ENCODE results near the gene CLCN7.

CLCN7 gene

DNA sequence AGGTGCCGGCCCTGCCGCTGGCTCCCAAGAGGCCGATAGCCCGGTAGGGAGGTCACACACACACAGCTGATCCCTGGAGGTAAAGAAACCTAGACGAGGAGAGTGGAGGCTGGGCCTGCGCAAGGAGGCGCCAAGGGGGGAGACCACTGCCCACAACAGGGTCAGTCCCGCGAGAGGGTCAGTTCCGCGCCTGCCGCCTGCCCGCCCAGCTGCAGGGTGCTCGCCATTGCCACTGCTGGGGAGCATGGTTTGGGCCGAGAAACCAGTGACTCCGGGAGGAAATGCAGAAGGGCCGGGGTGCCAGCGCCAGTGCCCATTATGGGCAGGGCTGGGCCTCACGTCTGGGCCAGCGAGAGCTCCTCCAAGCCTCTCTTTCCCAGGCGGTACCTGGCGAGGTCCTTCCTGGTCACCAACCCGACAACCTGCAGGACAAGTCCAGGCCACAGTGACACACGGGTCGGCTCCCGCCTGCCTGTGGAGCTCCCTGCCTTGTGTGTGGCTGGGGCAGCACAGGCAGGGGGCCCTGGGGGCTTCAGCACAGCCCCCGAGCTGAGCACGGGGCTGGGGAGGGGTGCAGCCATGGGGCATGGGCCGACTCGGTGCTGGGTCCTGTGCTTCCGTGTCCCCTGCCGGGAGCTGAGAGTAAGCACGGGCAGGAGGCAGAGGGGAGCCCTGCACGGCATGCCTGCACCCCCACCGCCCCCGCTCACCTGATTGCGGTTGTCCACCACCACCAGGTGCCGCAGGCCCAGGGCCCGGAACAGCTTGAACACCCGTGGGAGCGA is 28.3 kb downstream of the CLCN7 start:
- in situ Hi-C loops (cut with HindIII; ENCODE audit: low pct_ligation_motif_present, low sequenced_read_pairs), result no loop called here
- no peak for TF ChIP-seq CTCF (IDR thresholded peaks at IDR 0.05; ENCODE audit: low read depth, low read length, missing control alignments)
- no peak for DNase-seq
- H3K36me3 ChIP-seq (replicated peaks), result peaks cover 25% of the 10 kb centered on the region
- no peaks in the 10 kb centered on the region for H3K27me3 ChIP-seq (replicated peaks)
- H3K4me3 ChIP-seq (ENCODE audit: low read depth, low read length), result no peak overlapping the region
- no peak overlapping the region for H3K27ac ChIP-seq

DNA sequence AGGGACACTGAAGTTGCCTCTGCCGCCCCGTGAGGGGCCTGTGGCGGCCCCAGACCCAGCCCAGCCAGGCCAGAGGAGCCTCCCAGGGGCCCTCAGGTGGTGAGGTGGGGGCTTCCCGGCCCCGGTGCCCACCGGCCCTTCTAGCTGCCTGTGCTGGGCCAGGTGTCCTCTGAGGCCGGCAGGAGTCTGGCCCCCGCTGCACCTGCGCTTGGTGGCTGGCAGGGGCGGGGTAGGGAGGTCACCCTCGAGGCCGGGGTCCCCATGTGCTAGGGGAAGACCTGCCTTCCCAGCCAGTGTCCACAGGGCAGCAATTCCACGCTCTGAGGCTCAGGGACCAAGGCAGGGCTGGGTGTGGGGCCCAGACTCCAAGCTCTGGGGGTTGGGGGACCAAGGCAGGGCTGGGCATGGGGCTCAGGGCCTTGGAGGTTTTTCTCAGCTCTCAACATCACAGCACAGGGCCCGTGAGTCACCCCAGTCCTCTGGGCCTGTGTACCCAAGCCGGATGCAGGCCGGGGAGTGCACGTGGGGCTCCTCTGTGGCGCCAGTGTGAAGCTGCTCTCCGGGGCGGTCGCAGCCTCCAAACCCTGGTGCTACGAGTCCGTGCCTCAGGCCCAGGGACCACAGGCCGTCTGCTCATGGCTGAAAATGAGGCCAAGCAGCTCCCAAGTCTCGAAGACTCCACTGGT is 29.2 kb downstream of the CLCN7 start:
- H3K27me3 ChIP-seq (replicated peaks), result no peaks in the 10 kb centered on the region
- peaks cover 16% of the 10 kb centered on the region for H3K36me3 ChIP-seq (replicated peaks)
- in situ Hi-C loops (cut with HindIII; ENCODE audit: low pct_ligation_motif_present, low sequenced_read_pairs), result no loop called here
- no peak overlapping the region for H3K27ac ChIP-seq
- no peak for TF ChIP-seq CTCF (IDR thresholded peaks at IDR 0.05; ENCODE audit: low read depth, low read length, missing control alignments)
- DNase-seq, result no peak
- H3K4me3 ChIP-seq (ENCODE audit: low read depth, low read length), result no peak overlapping the region

- in situ Hi-C loops (cut with HindIII; ENCODE audit: low pct_ligation_motif_present, low sequenced_read_pairs), result no loop called here
- Histone ChIP-seq H3K4me3 (ENCODE audit: low read depth, low read length) (no peak overlapping the region), H3K36me3 (replicated peaks) (peaks cover 15% of the 10 kb centered on the region), H3K27ac (no peak overlapping the region), H3K27me3 (replicated peaks) (no peaks in the 10 kb centered on the region)
- no peak for DNase-seq
- no peak for TF ChIP-seq CTCF (IDR thresholded peaks at IDR 0.05; ENCODE audit: low read depth, low read length, missing control alignments)
Measured at GRCh38 chr16:1444730-1445517, 29.9 kb downstream of the CLCN7 start.

DNA sequence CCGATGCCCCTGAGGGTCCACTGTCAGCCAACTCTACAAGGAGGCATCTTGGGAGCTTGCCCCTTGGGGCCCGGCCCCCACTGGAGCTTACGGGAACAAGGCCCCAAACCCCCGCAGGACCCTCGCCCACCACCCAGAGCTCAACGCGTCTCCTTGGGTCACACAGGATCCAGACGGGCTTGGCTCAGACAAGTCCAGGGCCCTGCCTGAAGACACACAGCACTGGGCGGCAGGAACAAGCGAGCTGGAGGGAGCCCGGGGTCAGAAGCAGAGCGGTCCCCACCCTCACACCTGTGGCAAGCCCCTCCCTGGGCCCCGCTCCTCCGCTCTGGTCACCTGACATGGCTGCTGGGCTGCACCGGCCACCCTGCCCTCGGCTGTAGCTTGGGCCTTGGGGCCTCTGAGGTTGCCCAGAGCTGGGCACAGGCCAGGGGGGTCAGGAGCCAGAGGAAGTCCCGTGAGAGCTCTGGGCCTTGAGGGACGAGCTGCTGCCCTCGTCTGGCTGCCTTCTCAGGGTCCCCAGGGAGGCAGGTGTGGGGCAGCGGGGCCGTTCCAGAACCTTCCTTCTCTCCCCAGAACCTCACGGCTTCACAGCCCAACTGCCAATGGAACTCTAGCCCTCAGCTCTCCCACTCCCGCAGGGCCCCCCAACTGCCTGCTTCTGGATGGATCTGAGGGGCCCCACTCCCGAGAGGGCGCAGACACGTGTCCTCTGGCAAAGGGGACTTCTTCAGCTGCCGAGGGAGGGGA is 30.7 kb downstream of the CLCN7 start, which contains the start of gene CCDC154:
Gene CCDC154 (minus strand): TSS at position 577 of the 750 bp plus-strand sequence. CDS start 234 bp downstream, at position 343.
- Histone ChIP-seq H3K4me3 (ENCODE audit: low read depth, low read length) (no peak within 1 kb of the TSS), H3K27me3 (replicated peaks) (no peaks in the 10 kb centered on the region), H3K36me3 (replicated peaks) (peaks cover 15% of the 10 kb centered on the region), H3K27ac (no peak within 1 kb of the TSS)
- no peak for DNase-seq
- no peak for TF ChIP-seq CTCF (IDR thresholded peaks at IDR 0.05; ENCODE audit: low read depth, low read length, missing control alignments)
- in situ Hi-C loops (cut with HindIII; ENCODE audit: low pct_ligation_motif_present, low sequenced_read_pairs), result no loop called here

- no peak overlapping the region for H3K27ac ChIP-seq
- peaks cover 15% of the 10 kb centered on the region for H3K36me3 ChIP-seq (replicated peaks)
- H3K27me3 ChIP-seq (replicated peaks), result no peaks in the 10 kb centered on the region
- DNase-seq, result no peak
- no peak for TF ChIP-seq CTCF (IDR thresholded peaks at IDR 0.05; ENCODE audit: low read depth, low read length, missing control alignments)
- in situ Hi-C loops (cut with HindIII; ENCODE audit: low pct_ligation_motif_present, low sequenced_read_pairs), result no loop called here
- H3K4me3 ChIP-seq (ENCODE audit: low read depth, low read length), result no peak overlapping the region
Measured at GRCh38 chr16:1443403-1443973, 31.3 kb downstream of the CLCN7 start.
